Esophagus mucosa (tissue), 1 donor: ENCODE measurements around the gene ESR1. TPM values are rescaled to one million over a fixed set of nuclear protein-coding genes. Genes with fewer than 3 reads are reported as not detected.
"Not testable (repeated sequence)": the region's sequence is repeated elsewhere in the genome, so short reads cannot be mapped to it uniquely, and the experiment has no call there.

Experiments used
- ATAC-seq: fragments of 200-7000 bp; cut with Tn5 transposase; one replicate; pipeline ENCODE4 v1.9.1; 2020
- total RNA-seq: library from RNA; stranded (reverse); gene quantifications from one replicate; pipeline ENCODE4 v1.2.4, GENCODE V29; 2023
- donor health status: DM: yes; HTN: yes; CAD: no.

ESR1 gene
- total RNA-seq, 1 donor from 2014 or later = 0.80 TPM

DNA sequence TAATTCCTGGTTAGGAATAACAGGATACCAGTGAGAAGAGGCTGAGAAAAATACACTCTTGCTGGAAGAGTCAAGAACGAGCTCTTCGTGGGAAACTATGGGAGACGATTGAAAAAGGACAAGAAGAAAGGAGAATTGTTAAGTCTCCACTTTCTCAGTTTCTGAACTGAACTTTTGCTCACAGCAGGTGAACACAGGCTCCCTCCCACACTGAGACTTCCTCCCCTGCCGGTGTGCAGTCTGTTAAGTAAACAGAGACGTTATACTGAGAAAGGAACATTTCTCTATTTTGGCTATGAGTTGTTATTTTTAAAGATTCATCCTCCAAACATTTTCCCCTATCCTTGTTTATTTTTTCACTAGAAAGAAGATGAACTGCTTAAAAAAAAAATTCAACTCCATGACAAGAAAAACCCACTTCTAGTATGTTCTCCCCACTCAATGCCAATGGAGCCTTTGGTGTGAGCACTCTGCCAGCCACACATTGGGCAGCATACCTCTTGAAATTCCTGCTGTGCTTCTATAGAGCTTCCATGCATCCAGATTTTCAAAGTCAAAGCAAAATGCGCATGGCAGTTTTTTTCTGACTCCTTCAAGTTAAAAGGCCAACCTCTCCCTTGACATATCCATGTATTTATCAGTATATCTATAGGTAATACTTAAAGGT lies 250.5 kb downstream of the ESR1 start:
- ATAC-seq = no peak

- no peak for ATAC-seq
Observed at GRCh38 chr6:152059909-152060308, 252.4 kb downstream of the ESR1 start.

- no peak for ATAC-seq
Observed at GRCh38 chr6:152062476-152062875, 255.0 kb downstream of the ESR1 start.

DNA sequence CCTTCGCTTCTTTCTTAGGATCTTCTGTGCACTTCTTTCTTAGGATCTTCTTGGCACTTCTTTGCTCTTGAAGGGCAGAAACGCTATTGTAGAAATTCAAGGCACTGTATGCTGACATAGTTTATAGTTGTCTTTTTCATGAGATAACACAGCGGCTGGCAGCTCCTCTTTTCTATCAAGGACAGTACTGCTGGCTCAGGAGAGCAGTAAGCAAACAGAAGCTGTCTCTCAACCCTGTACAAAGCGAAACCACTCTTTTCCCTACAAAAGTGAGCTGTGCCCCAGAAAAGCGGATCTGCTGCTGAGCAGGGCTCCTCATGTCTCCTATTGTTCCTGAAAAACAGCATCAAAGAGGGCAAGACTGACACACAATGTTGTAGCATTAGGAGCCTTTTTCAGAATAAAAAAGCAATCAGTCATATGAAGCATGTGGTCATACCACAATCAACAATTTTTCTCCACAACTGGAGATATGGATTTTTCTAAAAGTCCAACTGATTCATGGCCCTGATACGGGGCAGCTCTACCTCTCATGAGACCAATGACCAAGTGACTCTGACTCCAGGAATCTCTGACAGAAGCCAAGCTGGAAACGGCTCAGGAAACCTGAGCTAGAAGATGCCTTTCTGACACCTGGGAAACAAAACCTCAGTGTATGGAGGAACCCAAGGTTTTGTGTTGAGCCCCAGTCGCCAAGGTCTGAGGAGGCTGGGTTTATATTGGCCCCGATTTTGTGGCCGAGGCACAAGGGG lies 255.9 kb downstream of the ESR1 start:
- ATAC-seq = no peak

DNA sequence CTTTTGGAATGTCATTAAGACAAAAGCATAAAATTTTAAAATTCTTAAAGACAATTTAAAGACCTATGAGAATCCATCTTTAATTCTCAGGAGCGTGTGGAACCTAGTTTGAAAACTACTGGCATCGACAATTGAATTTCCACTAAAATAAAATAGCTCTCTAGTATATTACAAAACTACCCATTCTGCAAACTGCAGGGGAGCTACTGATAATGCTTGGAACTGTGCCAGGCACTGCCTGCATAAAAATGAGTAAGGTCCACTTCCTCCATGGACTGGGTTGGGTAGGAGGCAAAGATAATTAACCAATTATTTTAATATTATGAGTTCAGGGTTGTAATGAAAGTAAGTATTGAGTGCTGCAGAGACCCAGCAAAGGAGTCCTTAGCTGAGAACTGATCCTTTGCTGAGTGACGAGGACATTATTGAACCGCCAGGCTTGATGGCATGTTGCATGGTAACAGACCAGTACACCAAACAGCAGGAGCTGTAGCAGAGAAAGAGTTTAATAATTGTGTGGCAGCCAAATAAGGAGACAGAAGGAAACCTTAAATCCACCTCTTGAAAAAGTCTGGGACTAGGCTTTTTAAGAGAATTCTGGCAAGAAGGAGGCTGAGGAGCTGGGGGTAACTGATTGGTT lies 261.3 kb downstream of the ESR1 start:
- no peak for ATAC-seq

DNA sequence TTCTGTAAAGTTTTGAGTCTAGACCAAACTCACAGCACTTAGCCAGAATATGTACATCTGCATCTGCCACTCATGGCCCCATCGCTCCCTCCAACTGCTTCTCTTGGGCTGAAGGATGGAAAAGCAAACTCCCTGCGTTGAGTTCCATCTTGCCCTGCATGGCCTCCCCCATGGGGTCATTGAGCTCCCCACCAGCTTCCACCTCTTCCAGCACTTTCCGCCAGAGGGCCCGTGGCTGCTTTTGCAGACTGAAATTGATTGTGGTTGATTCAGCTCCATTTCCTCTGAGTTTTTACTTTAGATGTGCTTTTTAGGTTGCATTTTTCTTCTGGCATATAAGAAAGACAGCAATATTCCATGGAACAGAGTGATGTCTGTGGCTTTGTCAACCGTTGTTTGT lies 263.1 kb downstream of the ESR1 start:
- no peak for ATAC-seq

GRCh38 chr6:152071318-152071717 lies 263.8 kb downstream of the ESR1 start:
- no peak for ATAC-seq

GRCh38 chr6:152071843-152072242 lies 264.4 kb downstream of the ESR1 start:
- ATAC-seq = no peak

DNA sequence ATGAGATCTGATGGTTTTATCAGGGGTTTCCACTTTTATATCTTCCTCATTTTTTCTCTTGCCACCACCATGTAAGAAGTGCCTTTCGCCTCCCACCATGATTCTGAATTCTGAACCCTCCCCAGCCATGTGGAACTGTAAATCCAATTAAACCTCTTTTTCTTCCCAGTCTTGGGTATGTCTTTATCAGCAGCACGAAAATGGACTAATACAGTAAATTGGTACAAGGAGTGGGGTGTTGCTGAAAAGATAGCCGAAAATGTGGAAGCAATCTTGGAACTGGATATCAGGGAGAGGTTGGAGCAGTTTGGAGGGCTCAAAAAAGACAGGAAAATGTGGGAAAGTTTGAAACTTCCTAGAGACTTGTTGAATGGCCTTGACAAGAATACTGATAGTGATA lies 268.8 kb downstream of the ESR1 start:
- ATAC-seq = not testable (repeated sequence)

DNA sequence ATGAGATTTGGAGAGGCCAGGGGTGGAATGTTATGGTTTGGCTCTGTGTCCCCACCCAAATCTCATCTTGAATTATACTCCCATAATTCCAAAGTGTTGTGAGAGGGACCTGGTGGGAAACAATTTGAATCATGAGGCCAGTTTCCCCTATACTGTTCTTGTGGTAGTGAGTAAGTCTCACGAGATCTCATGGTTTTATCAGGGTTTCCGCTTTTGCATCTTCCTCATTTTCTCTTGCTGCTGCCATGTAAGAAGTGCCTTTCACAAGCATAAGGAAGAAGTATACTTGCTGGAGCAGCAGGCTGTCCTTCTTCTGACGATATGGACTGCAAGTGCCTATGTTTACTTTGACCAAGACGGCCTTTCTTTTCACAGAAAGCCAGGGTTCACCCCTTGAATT lies 270.5 kb downstream of the ESR1 start:
- ATAC-seq = no peak

DNA sequence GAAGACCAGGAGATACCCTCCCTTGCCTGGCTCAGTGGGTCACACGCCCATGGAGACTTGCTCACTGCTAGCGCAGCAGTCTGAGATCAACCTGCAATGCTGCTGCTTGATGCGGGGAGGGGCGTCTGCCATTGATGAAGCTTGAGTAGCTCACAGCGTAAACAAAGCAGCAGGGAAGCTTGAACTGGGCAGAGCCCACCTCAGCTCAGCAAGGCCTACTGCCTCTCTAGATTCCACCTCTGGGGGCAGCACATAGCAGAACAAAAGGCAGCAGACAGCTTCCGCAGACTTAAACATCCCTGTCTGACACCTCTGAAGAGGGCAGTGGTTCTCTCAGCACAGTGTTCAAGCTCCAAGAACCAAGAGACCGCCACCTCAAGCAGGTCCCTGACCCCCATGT lies 271.3 kb downstream of the ESR1 start:
- no peak for ATAC-seq

DNA sequence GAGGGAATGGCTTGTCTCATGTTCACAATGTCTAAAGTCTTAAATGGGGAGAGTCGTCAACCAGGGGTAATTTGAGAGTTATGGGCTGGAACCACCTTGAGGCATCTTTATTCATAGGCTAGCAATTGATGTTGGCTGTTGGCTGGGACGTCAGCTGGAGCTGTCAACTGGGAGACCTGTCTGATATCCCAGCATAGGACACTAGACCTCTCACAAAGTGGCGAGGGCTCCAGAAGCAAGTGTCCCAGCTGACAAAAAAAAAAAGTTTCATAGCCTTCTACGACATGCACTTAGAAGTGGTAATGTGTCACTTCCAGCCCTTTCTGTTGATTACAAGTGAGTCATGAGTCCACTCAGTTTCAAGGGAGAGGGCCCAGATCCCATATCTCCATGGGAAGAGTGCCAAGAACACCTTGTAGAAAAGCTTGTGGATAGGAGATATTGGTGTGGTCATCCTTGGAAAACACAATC lies 278.0 kb downstream of the ESR1 start:
- ATAC-seq = no peak

GRCh38 chr6:152086223-152086873 lies 278.9 kb downstream of the ESR1 start:
- ATAC-seq = no peak

- no peak for ATAC-seq
Observed at GRCh38 chr6:152087096-152087495, 279.6 kb downstream of the ESR1 start.

- no peak for ATAC-seq
Observed at GRCh38 chr6:152087701-152088100, 280.2 kb downstream of the ESR1 start.

DNA sequence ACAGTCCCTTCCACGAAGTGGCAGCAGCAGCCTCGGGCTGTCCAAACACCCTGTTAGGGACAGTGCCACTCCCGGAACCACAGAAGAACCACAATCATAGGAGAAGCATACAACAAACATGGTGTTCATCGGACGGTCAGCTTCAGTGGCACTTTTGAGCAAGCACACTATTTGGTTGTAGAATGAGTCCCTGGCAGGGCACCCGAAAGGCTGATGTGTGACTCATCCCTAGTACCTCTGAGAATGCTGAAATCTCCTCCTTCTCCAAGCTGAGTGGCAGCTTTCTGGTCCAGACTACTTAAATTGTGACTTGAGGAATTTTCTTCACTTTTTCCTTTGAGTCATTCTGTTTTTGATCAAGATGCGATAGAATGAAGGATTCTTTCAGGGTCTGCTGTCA lies 282.5 kb downstream of the ESR1 start:
- ATAC-seq = peak; percentile 43

GRCh38 chr6:152091201-152091600 lies 283.7 kb downstream of the ESR1 start:
- ATAC-seq = no peak

GRCh38 chr6:152091851-152092341 lies 284.4 kb downstream of the ESR1 start:
- no peak for ATAC-seq

GRCh38 chr6:152093711-152094110 lies 286.2 kb downstream of the ESR1 start:
- ATAC-seq = no peak

DNA sequence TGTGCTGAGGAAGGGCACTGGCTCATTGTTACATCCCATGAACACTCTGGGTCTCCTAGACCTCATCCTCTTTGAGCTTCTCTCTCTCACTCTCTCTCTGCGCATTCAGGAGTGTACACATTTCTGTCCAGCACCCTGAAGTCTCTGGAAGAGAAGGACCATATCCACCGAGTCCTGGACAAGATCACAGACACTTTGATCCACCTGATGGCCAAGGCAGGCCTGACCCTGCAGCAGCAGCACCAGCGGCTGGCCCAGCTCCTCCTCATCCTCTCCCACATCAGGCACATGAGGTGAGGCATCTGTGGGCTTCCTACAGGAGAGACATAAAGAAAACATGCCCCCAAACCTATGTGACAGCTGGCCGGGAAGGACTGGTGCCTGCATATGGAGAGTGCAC lies 286.8 kb downstream of the ESR1 start:
- no peak for ATAC-seq

- ATAC-seq = peak; percentile 99
Observed at GRCh38 chr6:152094992-152095592, 287.6 kb downstream of the ESR1 start.

DNA sequence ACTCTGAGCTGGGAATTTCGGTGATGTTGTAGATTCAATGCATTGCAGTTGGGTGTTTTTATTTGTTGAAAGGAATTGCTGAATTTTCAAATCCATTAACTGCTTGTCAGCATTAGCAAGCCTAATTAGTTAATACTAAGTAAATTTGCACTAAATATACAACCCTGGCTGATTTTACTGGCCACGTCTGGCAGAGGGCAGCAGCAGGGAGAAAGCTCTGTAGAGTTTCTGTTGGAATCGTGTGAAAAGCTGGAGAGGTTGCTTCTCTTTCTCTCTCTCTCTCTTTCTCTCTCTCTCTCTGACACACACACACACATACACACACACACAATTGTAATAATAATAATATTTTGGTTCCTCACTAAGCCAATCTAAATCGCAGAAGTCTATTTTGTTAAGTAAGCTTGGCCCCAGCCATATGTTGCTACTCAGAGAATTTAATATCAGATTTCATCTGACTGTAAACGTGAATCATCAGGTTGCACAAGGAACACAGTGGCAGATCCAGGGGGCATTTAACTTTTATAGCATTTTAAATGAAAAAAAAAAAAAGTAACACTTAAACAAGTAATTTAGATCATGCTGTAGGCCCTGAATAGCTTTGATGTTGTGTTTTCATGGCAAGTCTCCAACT lies 289.5 kb downstream of the ESR1 start:
- ATAC-seq = no peak
